HepG2 (cell line): Measurements from ENCODE around the gene TCAP. TPM values are rescaled to one million over a fixed set of nuclear protein-coding genes. Genes with fewer than 3 reads are reported as not detected.

Experiments
- ATAC-seq: fragments of 200-7000 bp; cut with Tn5 transposase; 3 replicates; pipeline ENCODE4 v1.9.1; 2020; ENCODE audit warnings: mild to moderate bottlenecking, moderate library complexity
- BruUV-seq: library from RNA; stranded (reverse); fragments of 400-500 nt; replicated peaks from 2 replicates; lab custom pipeline; 2021; lab: Mats Ljungman, UMichigan
- CTCF ChIA-PET: fragments of 300-600 bp; formaldehyde crosslinking; extraction: SDS; loops from one replicate; lab custom pipeline; 2021; ENCODE audit warnings: low total read pairs, inconsistent platforms, low intra/inter-chr PET ratio; lab: Yijun Ruan, JAX
- POLR2A ChIA-PET: fragments of 350-600 bp; sonication (Branson Sonifier 250); formaldehyde crosslinking; loops from one replicate; lab custom pipeline; 2020; ENCODE audit warnings: antibody characterized with exemption, inconsistent platforms; lab: Yijun Ruan, JAX
- DNase-seq: peaks from one replicate; pipeline ENCODE4 v3.0.0-alpha.2; 2015; ENCODE audit warnings: low spot score
- FAIRE-seq: peaks from 3 replicates; lab custom pipeline; 2011; peaks lifted over from hg19 to GRCh38; lab: Jason Lieb, UNC
- H2AFZ ChIP-seq: one replicate; pipeline ENCODE4 v1.6.1; 2011; ENCODE audit warnings: low read length, inconsistent platforms
- H3K27ac ChIP-seq: fragments of 300-600 bp; 3 replicates; pipeline ENCODE4 v1.8.0; 2011; ENCODE audit warnings: mixed run types, mild to moderate bottlenecking, mixed read lengths, low read length, inconsistent platforms; ENCODE audit not compliant: insufficient read depth; ENCODE audit errors: extremely low read length
- H3K27me3 ChIP-seq, 2 experiments: fragments of 200-600 bp in 1 of 2; 2 replicates in 1 of 2; 3 replicates in 1 of 2; pipeline versions ENCODE4 v1.6.0 to v1.8.0; 2011; ENCODE audit warnings: low read length in 2 of 2, mild to moderate bottlenecking in 2 of 2, moderate library complexity in 2 of 2, inconsistent platforms in 1 of 2; ENCODE audit not compliant: insufficient read depth in 2 of 2, control insufficient read depth in 1 of 2
- H3K36me3 ChIP-seq, 2 experiments: fragments of 200-600 bp in 1 of 2; replicated peaks in 1 of 2; 2 replicates in 1 of 2; 3 replicates in 1 of 2; pipeline versions ENCODE4 v1.5.1 to v1.8.0; 2011; ENCODE audit warnings: low read length in 2 of 2, inconsistent platforms in 1 of 2; ENCODE audit not compliant: insufficient read depth in 2 of 2, control insufficient read depth in 1 of 2
- H3K4me1 ChIP-seq: 2 replicates; pipeline ENCODE4 v1.5.1; 2012; ENCODE audit warnings: low read length, inconsistent platforms; ENCODE audit not compliant: insufficient read depth
- H3K4me2 ChIP-seq: 2 replicates; pipeline ENCODE4 v1.6.0; 2011; ENCODE audit warnings: low read depth, low read length, inconsistent platforms
- H3K4me3 ChIP-seq, 3 experiments: fragments of 200-600 bp in 1 of 3; sonication (generic), shearing (Covaris generic) in 1 of 3; replicated peaks in 1 of 3; 2 replicates each; pipeline ENCODE4 v1.5.1; 2011 to 2016; ENCODE audit warnings: low read length in 3 of 3, inconsistent platforms in 2 of 3, low read depth in 2 of 3, mild to moderate bottlenecking in 2 of 3, control low read depth in 1 of 3, mixed read lengths in 1 of 3; ENCODE audit not compliant: insufficient read depth in 1 of 3
- H3K79me2 ChIP-seq: one replicate; pipeline ENCODE4 v1.6.1; 2011; ENCODE audit warnings: low read length, inconsistent platforms; ENCODE audit not compliant: insufficient read depth
- H3K9ac ChIP-seq: 2 replicates; pipeline ENCODE4 v1.6.0; 2011; ENCODE audit warnings: mild to moderate bottlenecking, low read depth, low read length, inconsistent platforms; ENCODE audit not compliant: insufficient read depth
- H3K9me3 ChIP-seq: 2 replicates; pipeline ENCODE4 v1.5.1; 2012; ENCODE audit warnings: mild to moderate bottlenecking, low read length
- H4K20me1 ChIP-seq: 2 replicates; pipeline ENCODE4 v1.6.0; 2011; ENCODE audit warnings: inconsistent platforms, mild to moderate bottlenecking, low read length, moderate library complexity; ENCODE audit not compliant: insufficient read depth
- BORCS8-MEF2B ChIP-seq: sonication (generic); formaldehyde crosslinking; IDR thresholded peaks from 2 replicates; pipeline ENCODE4 v1.8.0; 2022; ENCODE audit warnings: mild to moderate bottlenecking, missing genetic modification reagents
- CBX5 ChIP-seq: sonication (generic); formaldehyde crosslinking; IDR thresholded peaks from 2 replicates; pipeline ENCODE4 v1.4.0; 2020; ENCODE audit warnings: missing genetic modification reagents, borderline replicate concordance
- FOXO1 ChIP-seq: sonication (generic); formaldehyde crosslinking; IDR thresholded peaks from 2 replicates; pipeline ENCODE4 v1.4.0; 2020; ENCODE audit warnings: missing genetic modification reagents
- GMEB2 ChIP-seq: IDR thresholded peaks from 2 replicates; pipeline ENCODE4 v1.6.1; 2016; ENCODE audit warnings: missing biosample characterization, missing genetic modification reagents, low read depth
- GTF2F1 ChIP-seq: fragments of 150-350 bp; IDR thresholded peaks from 2 replicates; pipeline ENCODE4 v1.6.1; 2014; ENCODE audit warnings: low read length
- HMG20A ChIP-seq: IDR thresholded peaks from 2 replicates; pipeline ENCODE4 v1.6.1; 2016; ENCODE audit warnings: borderline replicate concordance
- KLF16 ChIP-seq, 2 experiments: sonication (generic) in 1 of 2; formaldehyde crosslinking in 1 of 2; IDR thresholded peaks; 2 replicates each; pipeline versions ENCODE4 v1.6.1 to v1.8.0; 2016 to 2023; ENCODE audit warnings: missing genetic modification reagents in 2 of 2, missing compliant biosample characterization in 1 of 2
- MAZ ChIP-seq, 2 experiments: sonication (generic) in 1 of 2; formaldehyde crosslinking in 1 of 2; IDR thresholded peaks; 2 replicates each; pipeline versions ENCODE4 v1.5.0 to v1.6.1; 2012 to 2020; ENCODE audit warnings: low read depth in 2 of 2, mild to moderate bottlenecking in 2 of 2, borderline replicate concordance in 1 of 2, improper control_type of control experiment in 1 of 2, low read length in 1 of 2, missing genetic modification reagents in 1 of 2, moderate library complexity in 1 of 2
- MLXIP ChIP-seq: sonication (generic); formaldehyde crosslinking; IDR thresholded peaks from 2 replicates; pipeline ENCODE4 v1.9.0; 2021; ENCODE audit warnings: missing genetic modification reagents, borderline replicate concordance
- NR1H2 ChIP-seq: sonication (generic); formaldehyde crosslinking; IDR thresholded peaks from 2 replicates; pipeline ENCODE4 v1.8.1; 2022; ENCODE audit warnings: low read depth, missing genetic modification reagents, borderline replicate concordance
- SETDB1 ChIP-seq: sonication (generic); formaldehyde crosslinking; IDR thresholded peaks from 2 replicates; pipeline ENCODE4 v1.5.1; 2020; ENCODE audit warnings: missing genetic modification reagents, mild to moderate bottlenecking, borderline replicate concordance
- TFDP1 ChIP-seq: IDR thresholded peaks from 2 replicates; pipeline ENCODE4 v1.6.1; 2016; ENCODE audit warnings: missing compliant biosample characterization, missing genetic modification reagents, borderline replicate concordance
- ZFP1 ChIP-seq: IDR thresholded peaks from 2 replicates; pipeline ENCODE4 v1.6.1; 2016
- ZFP41 ChIP-seq: sonication (generic); formaldehyde crosslinking; IDR thresholded peaks from 2 replicates; pipeline ENCODE4 v1.4.0; 2020; ENCODE audit warnings: mild to moderate bottlenecking, missing genetic modification reagents, borderline replicate concordance
- ZMYM3 ChIP-seq: sonication (generic); formaldehyde crosslinking; IDR thresholded peaks from 2 replicates; pipeline ENCODE4 v1.5.1; 2020; ENCODE audit warnings: mild to moderate bottlenecking, missing genetic modification reagents
- ZNF12 ChIP-seq: sonication (generic); formaldehyde crosslinking; IDR thresholded peaks from 2 replicates; pipeline ENCODE4 v1.5.0; 2020; ENCODE audit warnings: missing genetic modification reagents
- ZNF550 ChIP-seq: sonication (generic); formaldehyde crosslinking; IDR thresholded peaks from 2 replicates; pipeline ENCODE4 v1.4.0; 2020; ENCODE audit warnings: mild to moderate bottlenecking, missing genetic modification reagents, borderline replicate concordance
- ZNF703 ChIP-seq: sonication (generic); formaldehyde crosslinking; IDR thresholded peaks from 2 replicates; pipeline ENCODE4 v1.5.1; 2020; ENCODE audit warnings: missing genetic modification reagents, mild to moderate bottlenecking, moderate library complexity, borderline replicate concordance
- ZSCAN30 ChIP-seq: sonication (generic); formaldehyde crosslinking; IDR thresholded peaks from 2 replicates; pipeline ENCODE4 v1.5.0; 2020; ENCODE audit warnings: mild to moderate bottlenecking, missing genetic modification reagents
- WGBS: methylation state at CpG from one replicate; pipeline ENCODE4 v1.1.6; 2017; ENCODE audit warnings: low lambda C conversion rate; 5-methylcytosine and 5-hydroxymethylcytosine counted together
- in situ Hi-C: cut with HindIII; loops from 2 replicates; pipeline ENCODE4 v1.10.0; 2017; ENCODE audit warnings: low pct_unique_long_range_greater_than_20kb; ENCODE audit not compliant: extremely low pct_ligation_motif_present
- intact Hi-C: fragments of 100-400 bp; cut with micrococcal nuclease; formaldehyde crosslinking; loops from one replicate; pipeline ENCODE4 v1.10.0; 2022; ENCODE audit not compliant: unreplicated experiment
- polyA plus RNA-seq, 8 experiments: library from polyadenylated mRNA; depleted of rRNA in 3 of 8; stranded (reverse) in 7 of 8; unstranded in 1 of 8; fragments of >200 nt; fragmentation: Illumina TruSeq in 4 of 8; extraction: Trizol in 4 of 8; gene quantifications; 2 replicates each; pipeline versions ENCODE4 v1.2.1 to v1.2.3, GENCODE V29; 2011 to 2016; ENCODE audit warnings: low read depth in 4 of 8, missing spikeins in 1 of 8, mixed read lengths in 1 of 8; ENCODE audit not compliant: insufficient read depth in 1 of 8
- total RNA-seq, 5 experiments: library from RNA; depleted of rRNA; stranded (reverse); fragments of >200 nt; fragmentation: Illumina TruSeq; extraction: Trizol; gene quantifications; 2 replicates each; pipeline ENCODE4 v1.2.3, GENCODE V29; 2016; ENCODE audit warnings: low read depth in 1 of 5

The TCAP gene
- total and polyA plus RNA-seq, 2 of the 13 experiments (the other 11 are each of a cell fraction or from before 2014, with no cell fraction given): 0.24 to 0.65 TPM

- ATAC-seq (no peak), FAIRE-seq (no peak), DNase-seq (no peak)
- POLR2A ChIA-PET: no interaction called here
- CTCF ChIA-PET: no interaction called here
- Histone ChIP-seq H3K9ac (no peak overlapping the region), H3K9me3 (no peaks in the 10 kb centered on the region), H3K4me1 (peaks cover 56% of the 10 kb centered on the region), H3K4me2 (no peak overlapping the region), H3K79me2 (peaks cover 60% of the 10 kb centered on the region), H3K27ac (no peak overlapping the region), H4K20me1 (peaks cover 3% of the 10 kb centered on the region), H2AFZ (no peak overlapping the region), H3K36me3 (peaks cover 0 to 2% of the 10 kb centered on the region in 2 experiments; a peak in 2 of 5 replicates), H3K4me3 (no peak overlapping the region), H3K27me3 (no peaks in the 10 kb centered on the region; a peak in 1 of 5 replicates)
- in situ Hi-C loops: no loop called here
- BruUV-seq: no TSS peak
- TF ChIP-seq NR1H2: no peak
- TF ChIP-seq ZNF703 (CRISPR knock-in tag): no peak
- no peak for TF ChIP-seq GTF2F1
- no peak for TF ChIP-seq CBX5
- TF ChIP-seq KLF16 (CRISPR knock-in tag; IDR thresholded peaks at IDR 0.05): no peak
- no peak for TF ChIP-seq FOXO1 (CRISPR knock-in tag)
- TF ChIP-seq ZFP41 (CRISPR knock-in tag): no peak
- no peak for TF ChIP-seq MLXIP (CRISPR knock-in tag)
- TF ChIP-seq ZNF550 (CRISPR knock-in tag): no peak
- no peak for TF ChIP-seq MAZ (IDR thresholded peaks at IDR 0.05; ENCODE audit: borderline replicate concordance, low read depth, low read length)
- no peak for TF ChIP-seq MAZ (CRISPR knock-in tag; IDR thresholded peaks at IDR 0.05; ENCODE audit: low read depth)
- TF ChIP-seq ZFP1 (CRISPR knock-in tag): no peak
- no peak for TF ChIP-seq ZSCAN30
- TF ChIP-seq ZNF12 (CRISPR knock-in tag): no peak
- TF ChIP-seq SETDB1 (CRISPR knock-in tag): no peak
- TF ChIP-seq HMG20A: no peak
- no peak for TF ChIP-seq ZMYM3
- no peak for TF ChIP-seq BORCS8-MEF2B (CRISPR knock-in tag)
- TF ChIP-seq GMEB2 (CRISPR knock-in tag): no peak
- no peak for TF ChIP-seq TFDP1 (CRISPR knock-in tag)
- 92% methylated on average over 7 of the region's 7 CpGs for WGBS
- intact Hi-C loops: no loop called here
These were observed 23.3 kb upstream of the TCAP start for GRCh38 chr17:39641883-39642282.
